Measurements from ENCODE around the gene SOBP.

SOBP gene

DNA sequence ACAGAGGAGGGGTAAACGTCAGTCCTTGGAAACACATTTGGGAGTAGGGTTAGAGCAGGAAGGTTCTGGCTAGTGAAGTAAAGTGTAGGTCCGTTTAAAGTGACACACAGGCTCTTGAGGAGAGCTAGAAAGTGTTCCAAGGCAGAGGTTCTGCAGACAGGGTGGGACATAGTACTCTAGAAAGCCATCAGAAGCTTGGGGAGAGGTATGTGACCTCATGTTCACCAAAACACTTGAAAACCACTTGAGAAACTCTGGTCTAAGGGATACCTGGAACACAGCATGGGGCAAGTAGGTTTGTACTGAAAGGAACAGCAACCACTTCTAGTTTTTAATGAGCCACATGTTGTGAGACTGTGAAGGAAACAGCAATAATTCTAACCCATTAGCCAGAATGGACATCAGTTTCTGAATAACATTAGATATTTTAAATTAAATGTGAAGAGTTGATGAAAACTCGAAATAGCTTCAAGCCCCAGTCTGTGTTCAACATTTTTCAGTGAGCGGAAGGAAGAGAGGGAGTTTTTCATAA lies 49.0 kb downstream of the SOBP start:
- H3K27ac ChIP-seq, result no peak overlapping the region
- TF ChIP-seq, protein P1, sequence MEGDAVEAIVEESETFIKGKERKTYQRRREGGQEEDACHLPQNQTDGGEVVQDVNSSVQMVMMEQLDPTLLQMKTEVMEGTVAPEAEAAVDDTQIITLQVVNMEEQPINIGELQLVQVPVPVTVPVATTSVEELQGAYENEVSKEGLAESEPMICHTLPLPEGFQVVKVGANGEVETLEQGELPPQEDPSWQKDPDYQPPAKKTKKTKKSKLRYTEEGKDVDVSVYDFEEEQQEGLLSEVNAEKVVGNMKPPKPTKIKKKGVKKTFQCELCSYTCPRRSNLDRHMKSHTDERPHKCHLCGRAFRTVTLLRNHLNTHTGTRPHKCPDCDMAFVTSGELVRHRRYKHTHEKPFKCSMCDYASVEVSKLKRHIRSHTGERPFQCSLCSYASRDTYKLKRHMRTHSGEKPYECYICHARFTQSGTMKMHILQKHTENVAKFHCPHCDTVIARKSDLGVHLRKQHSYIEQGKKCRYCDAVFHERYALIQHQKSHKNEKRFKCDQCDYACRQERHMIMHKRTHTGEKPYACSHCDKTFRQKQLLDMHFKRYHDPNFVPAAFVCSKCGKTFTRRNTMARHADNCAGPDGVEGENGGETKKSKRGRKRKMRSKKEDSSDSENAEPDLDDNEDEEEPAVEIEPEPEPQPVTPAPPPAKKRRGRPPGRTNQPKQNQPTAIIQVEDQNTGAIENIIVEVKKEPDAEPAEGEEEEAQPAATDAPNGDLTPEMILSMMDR (IDR thresholded peaks at IDR 0.05), result no peak
- TF ChIP-seq ZFX (IDR thresholded peaks at IDR 0.05; ENCODE audit: borderline replicate concordance), result no peak

DNA sequence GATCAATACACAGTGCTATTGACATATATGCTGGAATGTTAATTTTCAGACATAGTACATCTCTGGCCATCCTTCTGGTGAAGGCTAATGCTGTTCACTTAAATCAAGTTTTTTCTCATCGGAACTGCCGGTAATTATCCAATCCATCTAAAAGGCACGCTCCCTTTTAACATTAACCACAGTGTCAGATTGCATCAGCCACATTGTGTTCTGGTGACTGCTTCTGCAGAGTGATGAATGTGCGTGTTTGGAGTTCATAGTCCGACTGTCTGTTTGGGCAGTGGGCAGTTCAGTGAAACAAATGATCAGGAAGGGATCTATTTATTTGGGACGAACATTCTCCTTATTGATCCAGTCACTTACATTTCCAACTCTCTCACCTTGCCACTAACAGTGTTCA lies 49.5 kb downstream of the SOBP start:
- TF ChIP-seq ZFX (IDR thresholded peaks at IDR 0.05; ENCODE audit: borderline replicate concordance), result no peak
- TF ChIP-seq, protein P1 (IDR thresholded peaks at IDR 0.05), result no peak
- no peak overlapping the region for H3K27ac ChIP-seq

DNA sequence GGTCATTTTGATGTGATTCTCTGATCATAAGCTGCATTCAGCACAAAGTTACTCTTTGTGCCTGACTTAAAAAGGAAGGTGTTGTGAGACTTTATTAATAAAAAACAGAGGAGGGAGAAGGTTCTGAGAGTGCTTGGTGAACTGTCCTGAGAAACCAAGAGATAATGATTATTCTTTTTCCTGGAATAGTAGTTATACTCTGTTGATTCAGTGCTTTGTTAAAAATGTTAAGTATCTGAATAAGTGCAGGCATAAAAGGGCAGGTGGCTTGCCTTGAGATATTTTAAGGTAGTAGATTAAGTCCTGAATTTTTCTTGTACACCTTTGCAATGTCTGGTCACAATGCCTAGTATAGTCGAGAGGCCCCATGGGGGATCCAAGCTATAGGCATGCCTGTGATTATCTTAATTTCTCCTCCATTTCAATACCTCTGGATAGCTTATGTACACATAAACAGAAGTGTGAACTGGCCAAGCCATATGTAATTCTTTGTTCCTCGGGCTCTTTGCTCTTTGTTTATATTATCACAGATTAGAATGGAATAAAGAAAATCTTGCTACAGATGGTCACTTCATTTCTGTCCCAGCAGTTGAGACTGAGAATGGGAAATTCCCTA lies 50.0 kb downstream of the SOBP start:
- TF ChIP-seq, protein P1 (IDR thresholded peaks at IDR 0.05), result no peak
- TF ChIP-seq ZFX (IDR thresholded peaks at IDR 0.05; ENCODE audit: borderline replicate concordance), result no peak
- no peak overlapping the region for H3K27ac ChIP-seq

DNA sequence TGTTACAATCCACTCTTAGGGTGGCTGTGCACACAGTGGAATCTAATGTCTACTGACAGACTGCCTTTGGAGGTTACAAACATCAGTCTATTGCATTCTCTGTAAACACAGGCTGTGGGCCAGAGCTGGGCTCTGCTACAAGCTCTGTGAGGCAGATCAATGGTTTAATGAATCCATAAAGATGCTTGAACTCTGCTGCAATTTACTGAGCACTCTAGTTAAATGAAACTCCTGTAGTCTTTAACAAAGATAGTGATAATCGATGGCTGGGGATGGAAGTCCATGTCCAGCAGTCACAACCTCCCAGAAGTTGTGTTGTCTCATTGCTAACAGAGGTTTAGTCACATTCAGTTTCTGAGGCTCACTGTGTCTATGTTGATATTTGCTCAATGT lies 50.5 kb downstream of the SOBP start:
- H3K27ac ChIP-seq, result no peak overlapping the region
- TF ChIP-seq, protein P1 (IDR thresholded peaks at IDR 0.05), result no peak

DNA sequence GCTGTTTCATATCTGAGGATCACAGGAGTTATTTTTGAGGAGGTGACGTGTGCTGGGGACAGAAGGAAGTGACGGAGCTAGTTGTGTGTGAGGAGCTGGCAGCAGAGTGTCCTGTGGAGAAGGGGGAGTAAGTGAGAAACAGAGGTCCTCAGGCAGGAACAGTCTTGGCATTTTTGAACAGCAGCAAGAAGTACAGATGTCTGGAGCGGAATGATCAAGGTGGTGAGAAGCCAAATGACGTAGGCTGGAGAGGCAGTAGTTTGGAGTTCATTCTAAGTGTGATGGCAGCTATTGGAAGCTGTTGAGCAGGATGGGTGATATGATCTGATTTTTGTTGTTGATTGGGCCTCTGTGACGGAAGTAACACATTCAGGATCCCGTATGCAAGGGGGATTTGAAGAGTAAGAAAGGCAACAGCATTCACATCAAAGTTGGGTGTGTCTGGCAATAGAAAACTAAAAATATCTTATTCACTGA lies 52.3 kb downstream of the SOBP start:
- no peak overlapping the region for H3K27ac ChIP-seq
- TF ChIP-seq, protein P1 (IDR thresholded peaks at IDR 0.05), result no peak

DNA sequence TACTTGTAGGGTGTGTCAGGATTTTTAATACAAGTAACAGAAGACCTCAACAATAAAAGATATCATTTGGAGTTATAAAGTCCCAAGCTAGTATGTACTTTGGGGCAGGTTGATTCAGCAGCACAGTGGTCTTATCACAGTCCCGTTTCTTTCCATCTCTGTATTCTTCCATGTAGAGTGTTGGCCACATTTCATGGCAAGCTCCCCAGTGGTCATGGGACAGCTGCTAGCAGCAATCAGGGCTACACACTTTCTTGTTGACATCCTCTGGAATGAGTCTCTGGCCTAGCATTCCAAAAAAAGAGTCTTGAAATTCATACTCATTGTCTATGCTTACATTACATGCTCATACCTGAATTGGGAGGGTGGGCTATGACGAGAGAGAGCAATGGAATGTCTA lies 53.2 kb downstream of the SOBP start:
- TF ChIP-seq ZFX (IDR thresholded peaks at IDR 0.05; ENCODE audit: borderline replicate concordance), result no peak
- TF ChIP-seq, protein P1 (IDR thresholded peaks at IDR 0.05), result no peak
- H3K27ac ChIP-seq, result no peak overlapping the region

DNA sequence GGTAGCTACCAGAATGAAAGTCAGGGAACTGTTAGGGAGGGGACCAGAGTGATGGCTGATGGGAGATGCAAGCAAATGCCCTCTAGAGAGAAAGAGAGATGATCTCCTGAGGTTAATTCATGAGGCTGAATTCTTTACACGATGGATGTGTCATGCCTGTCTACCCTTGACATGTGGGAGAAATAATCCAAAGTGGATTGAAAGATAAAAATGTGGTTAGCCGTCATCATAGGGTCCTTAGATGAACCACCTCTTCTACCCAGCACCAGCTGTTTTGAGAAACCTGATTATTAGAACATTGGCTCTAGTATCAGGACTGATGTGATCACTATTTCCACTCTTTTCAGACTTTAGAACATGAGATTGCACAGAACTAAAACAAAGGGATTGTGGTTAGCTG lies 53.6 kb downstream of the SOBP start:
- no peak for TF ChIP-seq ZFX (IDR thresholded peaks at IDR 0.05; ENCODE audit: borderline replicate concordance)
- TF ChIP-seq, protein P1 (IDR thresholded peaks at IDR 0.05), result no peak
- no peak overlapping the region for H3K27ac ChIP-seq

Data from 22Rv1 (cell line).